Occipital lobe (tissue), 3 donors: ENCODE measurements around the gene MKNK2. TPM values are rescaled to one million over a fixed set of nuclear protein-coding genes. Genes with fewer than 3 reads are reported as not detected.
"Not testable (repeated sequence)": the region's sequence is repeated elsewhere in the genome, so short reads cannot be mapped to it uniquely, and the experiment has no call there.

Experiments
- DNase-seq: peaks from one replicate; lab custom pipeline; 2025; lab: John Stamatoyannopoulos, UW
- small RNA-seq: library from RNA; depleted of rRNA; stranded (forward); fragments of <200 nt; gene quantifications from one replicate; pipeline ENCODE3, GENCODE V24; 2014
- total RNA-seq: library from RNA; depleted of rRNA; stranded (reverse); fragments of >200 nt; gene quantifications from one replicate; pipeline ENCODE4 v1.2.3, GENCODE V29; 2014

MKNK2 gene
- total RNA-seq, 1 donor from 2014 or later = 16.8 TPM

DNA sequence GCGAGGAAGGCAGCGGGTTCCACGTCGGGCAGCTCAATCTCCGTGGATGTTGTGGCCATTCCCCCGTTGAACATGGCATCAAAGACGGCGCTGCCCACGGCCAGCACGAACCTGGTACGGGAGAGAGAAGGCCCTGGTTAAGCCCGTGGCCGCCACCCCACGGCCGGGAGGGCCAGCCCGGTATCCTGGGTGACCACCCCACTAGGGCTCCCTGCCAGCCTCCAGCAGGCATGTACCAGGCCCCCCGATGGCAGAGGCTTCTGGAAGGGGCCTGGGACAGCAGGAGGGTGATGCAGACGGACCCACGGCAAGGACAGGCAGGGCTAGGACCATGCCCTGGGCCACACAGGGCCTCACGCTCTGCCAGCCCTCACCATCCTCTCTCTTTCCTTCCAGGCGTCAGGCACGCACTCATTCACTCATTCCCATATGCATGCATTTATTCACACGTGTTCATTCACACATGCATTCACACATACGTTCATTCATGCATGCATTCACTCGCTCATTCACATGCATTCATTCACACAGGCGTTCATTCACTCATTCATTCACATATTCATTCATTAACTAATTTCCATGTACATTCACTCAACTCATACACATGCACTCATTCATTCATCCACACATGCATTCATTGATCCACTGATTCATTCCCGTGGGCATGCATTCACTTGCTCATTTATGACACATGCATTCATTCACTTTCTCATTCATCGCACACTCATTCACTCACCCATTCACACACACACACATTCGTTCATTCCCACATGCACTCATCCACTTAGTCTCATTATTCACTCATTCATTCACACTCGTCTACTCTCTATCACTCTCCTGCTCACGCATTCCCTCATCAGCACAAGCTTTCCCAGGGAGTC lies 53.5 kb downstream of the MKNK2 start:
- no peak for DNase-seq

DNA sequence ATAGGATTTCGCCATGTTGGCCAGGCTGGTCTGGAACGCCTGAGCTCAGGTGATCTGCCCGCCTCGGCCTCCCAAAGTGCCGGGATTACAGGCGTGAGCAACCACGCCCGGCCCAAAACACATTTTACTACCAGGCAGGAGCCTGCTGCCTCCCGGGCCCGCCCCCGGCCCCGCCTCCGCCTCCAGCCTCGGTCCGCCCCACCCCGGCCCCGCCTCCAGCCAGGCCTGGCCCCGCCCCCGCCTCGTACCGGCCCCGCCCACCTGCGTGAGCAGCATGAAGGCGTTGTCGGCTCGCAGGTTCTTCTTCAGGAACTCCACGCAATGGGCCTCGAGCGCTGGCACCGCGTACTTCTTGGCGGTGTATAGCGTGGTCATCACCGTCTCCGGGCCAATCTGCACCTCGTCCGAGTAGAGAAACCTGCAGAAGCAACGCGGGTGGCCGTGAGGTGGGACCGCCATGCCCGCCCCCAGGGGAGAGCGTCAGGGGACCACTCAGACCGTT lies 58.2 kb downstream of the MKNK2 start:
- DNase-seq = no peak

DNA sequence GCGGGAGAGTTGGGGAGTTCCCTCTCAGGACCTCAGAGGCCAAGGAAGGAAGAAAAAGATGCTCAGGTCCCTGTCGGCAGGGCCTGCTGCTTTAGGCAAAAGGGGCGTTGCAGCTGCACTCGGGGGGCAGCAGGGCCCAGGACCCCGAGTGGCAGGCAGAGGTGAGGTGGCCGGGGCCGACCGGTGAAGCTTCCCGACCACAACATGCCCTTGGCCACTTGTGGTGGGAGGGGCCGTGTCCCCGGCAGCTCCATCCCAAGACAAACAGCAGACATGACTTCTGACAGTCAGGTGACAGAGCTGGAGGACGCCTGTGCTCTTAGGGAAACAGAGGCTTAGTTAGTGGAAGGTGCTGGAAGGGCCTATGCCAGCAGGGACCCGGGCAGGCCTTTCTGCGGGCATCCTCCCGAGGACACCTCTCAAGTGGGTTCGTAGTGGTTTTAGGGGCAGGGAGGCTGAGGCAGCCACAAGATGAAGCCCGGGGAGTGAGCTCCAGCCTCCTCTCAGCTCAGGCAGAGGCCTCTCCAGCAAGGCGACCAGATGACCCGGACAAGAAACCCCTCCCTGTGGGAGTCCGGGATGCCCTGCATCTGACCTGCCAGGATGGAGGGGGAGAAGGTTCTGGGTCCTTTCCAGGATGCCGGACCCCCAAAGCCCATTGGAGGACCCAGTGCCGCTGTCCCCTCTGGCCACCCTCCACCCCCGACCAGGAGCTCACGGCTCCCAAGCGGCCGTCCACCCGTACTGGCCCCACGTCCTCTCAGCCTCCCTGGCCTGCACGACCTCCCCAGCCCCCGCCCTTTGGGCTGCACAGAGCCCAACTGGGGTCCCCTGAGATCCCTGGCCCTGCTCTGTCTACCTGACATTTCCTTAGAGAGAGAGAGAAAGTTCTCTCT lies 59.8 kb downstream of the MKNK2 start:
- DNase-seq = no peak

DNA sequence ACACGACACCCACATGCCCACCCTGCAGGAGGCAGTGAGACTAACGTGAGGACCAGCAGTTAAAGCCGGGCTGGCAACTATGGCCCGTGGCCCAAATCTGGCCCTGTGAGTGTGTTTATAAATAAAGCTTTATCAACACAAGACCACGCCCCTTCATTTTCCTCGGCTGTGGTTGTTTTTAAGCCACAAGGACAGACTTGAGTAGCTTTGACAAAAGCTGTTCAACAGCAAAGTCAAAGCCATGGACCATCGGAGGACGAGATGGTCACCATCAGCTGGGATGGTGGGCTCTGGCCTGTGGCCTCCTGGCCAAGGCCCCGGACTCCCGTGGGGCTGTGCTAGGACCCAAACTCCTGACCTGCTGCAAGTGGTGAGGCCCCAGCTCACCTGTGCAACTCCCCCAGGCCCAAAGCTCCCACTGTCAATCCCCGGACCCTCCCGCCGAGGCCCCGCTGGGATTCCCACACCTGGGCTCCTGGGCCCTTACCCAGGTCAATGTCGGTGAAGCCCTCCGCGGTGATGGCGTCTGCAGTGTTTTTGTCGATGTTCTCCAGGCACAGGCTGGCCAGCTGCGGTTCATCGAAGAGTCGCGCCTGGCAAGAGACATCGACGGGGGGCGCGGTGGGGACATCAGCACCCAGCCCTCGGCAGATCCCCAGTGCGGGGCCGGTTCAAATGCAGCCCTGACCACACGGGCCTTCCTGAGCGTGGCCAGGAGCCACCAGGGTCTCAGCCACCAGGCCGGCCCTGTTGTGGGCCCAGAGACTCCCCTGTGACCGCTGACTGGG lies 60.6 kb downstream of the MKNK2 start:
- DNase-seq = no peak

DNA sequence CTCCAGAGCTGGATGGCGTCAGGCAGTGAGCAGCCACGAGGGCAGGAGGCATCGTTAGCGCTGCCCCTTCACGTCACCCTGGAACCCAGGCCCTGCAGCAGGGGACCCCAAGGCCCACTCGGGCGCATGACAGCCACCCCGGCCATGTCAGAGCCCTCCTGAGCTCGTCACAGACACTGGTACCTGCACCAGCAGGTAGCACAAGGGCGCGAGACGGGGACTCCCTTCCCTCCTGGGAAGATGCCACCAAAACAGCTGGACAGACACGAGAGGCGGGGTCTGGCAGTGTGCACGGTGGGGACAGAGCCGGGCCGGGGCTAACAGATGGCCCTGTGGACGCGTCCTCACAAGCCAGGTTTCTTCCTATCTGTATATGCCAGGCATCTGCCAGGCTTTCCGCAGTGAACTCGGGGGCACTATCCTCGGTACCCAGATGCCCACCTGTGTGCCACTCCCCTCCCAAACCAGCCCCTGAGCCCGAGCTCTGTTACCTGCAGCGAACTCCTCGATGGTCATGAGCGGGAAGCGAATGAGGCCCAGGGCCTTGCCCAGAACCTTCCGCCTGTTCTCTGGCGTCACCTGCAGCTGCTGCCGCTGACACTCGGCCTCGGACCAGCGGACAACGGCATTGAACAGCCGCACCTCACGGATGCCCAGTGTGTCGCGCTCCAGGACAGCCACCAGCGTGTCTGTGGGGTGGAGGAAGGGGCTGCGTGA lies 61.4 kb downstream of the MKNK2 start:
- no peak for DNase-seq

DNA sequence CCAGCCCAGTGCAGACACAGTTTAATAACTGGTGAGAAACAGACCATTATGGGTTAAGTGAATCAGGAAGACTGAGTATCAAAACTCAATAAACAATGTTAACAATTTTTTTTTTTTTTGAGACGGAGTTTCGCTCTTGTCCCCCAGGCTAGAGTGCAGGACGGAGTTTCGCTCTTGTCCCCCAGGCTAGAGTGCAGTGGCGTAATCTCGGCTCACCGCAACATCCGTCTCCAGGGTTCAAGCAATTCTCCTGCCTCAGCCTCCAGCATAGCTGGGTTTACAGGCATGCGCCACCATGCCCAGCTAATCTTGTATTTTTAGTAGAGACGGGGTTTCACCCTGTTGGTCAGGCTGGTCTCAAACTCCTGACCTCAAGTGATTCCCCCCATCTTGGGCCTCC lies 62.6 kb downstream of the MKNK2 start:
- not testable (repeated sequence) for DNase-seq

Small RNA genes lying within 50 kb of the gene (small RNA-seq; reads per million reads assigned to genes)
- not detected for gene AC007136.1

Other genes starting within 250 kb of the MKNK2 start
- gene ATP8B3, start 239.0 kb downstream of the MKNK2 start, total RNA-seq = under 0.01 TPM
- gene REXO1, start 202.8 kb downstream of the MKNK2 start, total RNA-seq = 2.8 TPM
- 3.3 TPM for gene KLF16, start 187.7 kb downstream of the MKNK2 start, total RNA-seq
- gene ABHD17A, start 165.7 kb downstream of the MKNK2 start, total RNA-seq = 50.5 TPM
- gene ADAT3, start 145.8 kb downstream of the MKNK2 start, total RNA-seq = 1.2 TPM
- 11.1 TPM for gene SCAMP4, start 145.8 kb downstream of the MKNK2 start, total RNA-seq
- 38.2 TPM for gene CSNK1G2, start 110.1 kb downstream of the MKNK2 start, total RNA-seq
- 49.1 TPM for gene BTBD2, start 35.5 kb downstream of the MKNK2 start, total RNA-seq
- gene MOB3A, start 45.1 kb upstream of the MKNK2 start, total RNA-seq = 14.2 TPM
- gene IZUMO4, start 45.7 kb upstream of the MKNK2 start, total RNA-seq = 2.2 TPM
- gene AP3D1, start 100.3 kb upstream of the MKNK2 start, total RNA-seq = 64.3 TPM
- gene DOT1L, start 112.7 kb upstream of the MKNK2 start, total RNA-seq = 4.7 TPM
- 35.7 TPM for gene PLEKHJ1, start 185.1 kb upstream of the MKNK2 start, total RNA-seq
- gene SF3A2, start 185.6 kb upstream of the MKNK2 start, total RNA-seq = 26.4 TPM
- not detected for gene AMH, start 198.1 kb upstream of the MKNK2 start, total RNA-seq
- not detected for gene JSRP1, start 205.2 kb upstream of the MKNK2 start, total RNA-seq
- gene PEAK3, start 230.9 kb upstream of the MKNK2 start, total RNA-seq = not detected